ENCODE results near the gene STIM1.
"Not testable (repeated sequence)": the region's sequence is repeated elsewhere in the genome, so short reads cannot be mapped to it uniquely, and the experiment has no call there.

The STIM1 gene

DNA sequence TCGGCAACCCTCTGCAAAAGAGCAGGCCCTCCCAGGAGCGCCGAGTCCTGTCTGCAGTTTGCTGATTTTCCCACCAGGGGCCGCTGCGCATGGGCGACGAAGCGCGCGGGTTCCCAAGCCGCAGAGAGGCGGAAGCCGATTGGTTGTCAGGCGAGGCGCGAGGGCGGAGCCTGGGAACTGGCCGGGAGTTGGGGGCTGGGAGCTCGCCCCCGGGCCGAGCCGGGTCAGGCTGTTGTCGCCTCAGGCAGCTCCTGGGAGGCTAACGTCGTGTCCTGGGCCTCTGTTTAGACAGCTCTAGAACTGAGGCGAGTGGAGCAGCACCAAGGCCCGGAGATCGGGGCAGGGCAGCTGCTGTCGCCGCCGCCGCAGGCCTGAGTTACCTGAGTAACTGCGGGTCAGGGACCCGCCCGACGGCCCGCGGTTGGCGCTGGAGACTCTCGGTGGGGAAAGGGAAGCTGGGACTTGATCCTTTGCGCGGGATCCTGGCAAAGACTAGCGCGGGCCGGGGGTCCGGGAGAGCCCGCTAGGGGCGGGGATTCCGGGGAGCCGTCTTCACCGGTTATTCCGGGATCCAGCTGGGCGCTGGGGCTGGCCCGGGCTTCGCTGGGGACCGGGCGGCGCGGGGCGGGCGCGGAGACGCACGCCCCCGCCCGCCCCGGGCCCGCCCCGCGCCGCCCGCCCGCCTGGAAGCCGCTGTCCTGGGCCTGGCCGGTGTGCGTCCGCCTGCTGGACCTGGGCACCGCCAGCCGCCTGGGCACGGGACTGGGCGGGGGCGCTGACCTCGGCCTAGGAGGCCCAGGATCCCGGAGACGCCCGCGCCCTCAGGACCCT, at the start of gene STIM1:
STIM1 (plus strand) TSS at position 688 of the 831 bp plus-strand sequence. CDS start 607 bp downstream, outside the sequence.
- no peaks in the 10 kb centered on the region for H3K36me3 ChIP-seq (ENCODE audit: control insufficient read depth in 2 of 2, insufficient read depth in 2 of 2, low read length in 2 of 2)
- peak within 1 kb of the TSS; percentile 88 for H3K4me3 ChIP-seq (ENCODE audit: low read length in 2 of 2)
- H3K9me3 ChIP-seq (ENCODE audit: control insufficient read depth in 2 of 2, low read length in 2 of 2), result no peaks in the 10 kb centered on the region
- peak within 1 kb of the TSS; percentile 84 to 91 for H3K9ac ChIP-seq (ENCODE audit: low read depth in 1 of 2, low read length in 2 of 2)
- H3K27ac ChIP-seq (ENCODE audit: low read depth in 2 of 2, low read length in 2 of 2), result peak within 1 kb of the TSS; percentile 96
- peaks cover 31 to 47% of the 10 kb centered on the region in 2 donors for H3K4me1 ChIP-seq (ENCODE audit: control insufficient read depth in 2 of 2, insufficient read depth in 2 of 2, low read length in 2 of 2)
- H3K27me3 ChIP-seq (ENCODE audit: control insufficient read depth in 2 of 2, insufficient read depth in 2 of 2, low read length in 2 of 2), result no peaks in the 10 kb centered on the region

DNA sequence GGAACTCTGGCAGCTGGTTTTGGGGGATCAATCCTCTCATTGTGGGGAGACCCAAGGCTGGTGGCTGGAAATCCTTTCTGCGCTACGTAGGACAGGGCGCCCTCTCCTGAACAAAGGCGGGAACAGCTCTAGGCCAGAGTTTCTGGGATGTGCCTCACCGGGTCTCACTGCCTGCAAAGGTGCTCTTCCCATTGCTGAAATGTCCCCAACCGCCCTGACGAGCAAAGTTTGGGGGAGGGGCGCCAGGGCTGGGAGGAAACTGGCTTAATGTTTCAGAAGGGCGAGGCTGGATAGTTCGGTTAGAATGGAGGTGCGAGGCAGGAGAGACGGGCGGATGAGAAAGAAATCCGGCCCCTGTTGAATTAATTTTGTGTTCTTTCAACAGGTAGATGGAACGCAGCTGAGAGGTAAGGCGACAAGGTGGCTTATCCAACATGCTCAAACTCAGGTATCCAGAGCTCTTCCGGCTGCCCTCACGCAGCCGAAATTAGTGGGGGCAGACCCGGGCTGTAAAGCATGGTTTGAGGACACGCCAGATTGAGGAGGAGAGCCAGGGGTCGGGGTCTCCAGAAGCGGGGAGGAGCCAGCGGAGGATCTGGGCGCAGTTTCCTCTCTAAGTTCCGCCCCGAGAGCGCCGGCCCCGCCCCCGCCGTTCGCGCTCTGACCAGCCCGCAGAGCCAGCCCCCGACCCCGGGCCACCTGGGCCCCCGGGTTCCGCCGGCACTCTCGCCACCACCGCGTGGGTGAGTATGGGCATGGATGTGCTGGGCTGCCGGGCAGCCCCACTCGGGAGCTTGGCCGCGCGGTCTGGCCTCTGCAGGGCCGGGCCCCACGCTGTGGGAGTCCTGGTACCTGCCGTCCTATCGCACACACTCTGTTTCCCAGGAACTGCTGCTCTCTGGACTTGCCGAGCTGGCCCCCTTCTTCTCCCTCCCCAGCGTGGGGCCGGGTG, 47.3 kb upstream of the STIM1 start, which contains the start of gene PGAP2:
PGAP2 (plus strand) TSS at position 652 of the 952 bp plus-strand sequence. CDS start 2,700 bp downstream, outside the sequence.
- Histone ChIP-seq H3K9me3 (ENCODE audit: control insufficient read depth in 2 of 2, low read length in 2 of 2) (no peaks in the 10 kb centered on the region), H3K4me1 (ENCODE audit: control insufficient read depth in 2 of 2, insufficient read depth in 2 of 2, low read length in 2 of 2) (peaks cover 9 to 11% of the 10 kb centered on the region in 2 donors), H3K27me3 (ENCODE audit: control insufficient read depth in 2 of 2, insufficient read depth in 2 of 2, low read length in 2 of 2) (no peaks in the 10 kb centered on the region), H3K4me3 (ENCODE audit: low read length in 2 of 2) (peak within 1 kb of the TSS; percentile 76 to 93), H3K36me3 (ENCODE audit: control insufficient read depth in 2 of 2, insufficient read depth in 2 of 2, low read length in 2 of 2) (peaks cover 0 to 3% of the 10 kb centered on the region in 2 donors), H3K9ac (ENCODE audit: low read depth in 1 of 2, low read length in 2 of 2) (peak within 1 kb of the TSS; percentile 69 to 94), H3K27ac (ENCODE audit: low read depth in 2 of 2, low read length in 2 of 2) (peak within 1 kb of the TSS; percentile 67 to 75)

DNA sequence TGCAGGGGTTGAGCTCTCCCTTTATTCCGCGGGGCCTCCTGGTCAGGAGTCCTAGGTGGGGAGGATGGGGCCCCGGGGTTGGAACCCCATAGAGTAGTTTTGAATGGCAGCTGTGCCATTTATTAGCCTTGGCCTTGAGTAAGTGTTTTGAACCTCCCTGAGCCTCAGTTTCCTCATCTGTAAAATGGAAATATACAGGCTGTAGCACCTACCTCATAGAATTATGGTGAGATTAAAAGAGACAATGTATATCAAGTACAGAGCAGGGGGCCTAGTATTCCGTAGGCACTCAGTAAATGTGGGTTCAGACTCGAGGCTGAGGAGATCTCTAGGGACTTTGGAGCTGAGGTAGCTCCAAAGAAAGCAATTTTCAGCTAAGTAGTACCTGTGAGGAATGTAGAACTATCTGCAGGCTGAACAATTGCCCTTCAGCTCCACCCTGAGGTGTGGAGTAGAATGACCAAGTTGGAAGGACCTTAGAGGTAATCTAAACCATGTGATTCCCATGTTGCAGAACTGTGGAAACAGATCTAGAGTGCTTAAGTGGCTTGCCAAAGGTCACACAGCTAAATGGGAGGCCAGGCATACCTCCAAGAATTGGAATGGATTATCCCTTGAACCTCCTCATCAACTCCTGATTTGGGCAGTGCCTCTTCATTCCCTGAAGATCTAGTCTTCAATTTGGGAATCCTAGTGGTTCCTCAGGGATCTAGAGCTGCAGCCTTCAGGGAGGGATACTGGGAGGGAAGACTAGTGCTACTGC, 46.4 kb upstream of the STIM1 start:
- H3K4me3 ChIP-seq (ENCODE audit: low read length in 2 of 2), result peak overlapping the region; percentile 76 to 93
- H3K9ac ChIP-seq (ENCODE audit: low read depth in 1 of 2, low read length in 2 of 2), result peak overlapping the region; percentile 63 to 69
- peak overlapping the region; percentile 67 to 75 for H3K27ac ChIP-seq (ENCODE audit: low read depth in 2 of 2, low read length in 2 of 2)
- H3K4me1 ChIP-seq (ENCODE audit: control insufficient read depth in 2 of 2, insufficient read depth in 2 of 2, low read length in 2 of 2), result peaks cover 9 to 11% of the 10 kb centered on the region in 2 donors
- no peaks in the 10 kb centered on the region for H3K27me3 ChIP-seq (ENCODE audit: control insufficient read depth in 2 of 2, insufficient read depth in 2 of 2, low read length in 2 of 2)
- H3K36me3 ChIP-seq (ENCODE audit: control insufficient read depth in 2 of 2, insufficient read depth in 2 of 2, low read length in 2 of 2), result peaks cover 0 to 3% of the 10 kb centered on the region in 2 donors
- no peaks in the 10 kb centered on the region for H3K9me3 ChIP-seq (ENCODE audit: control insufficient read depth in 2 of 2, low read length in 2 of 2)

DNA sequence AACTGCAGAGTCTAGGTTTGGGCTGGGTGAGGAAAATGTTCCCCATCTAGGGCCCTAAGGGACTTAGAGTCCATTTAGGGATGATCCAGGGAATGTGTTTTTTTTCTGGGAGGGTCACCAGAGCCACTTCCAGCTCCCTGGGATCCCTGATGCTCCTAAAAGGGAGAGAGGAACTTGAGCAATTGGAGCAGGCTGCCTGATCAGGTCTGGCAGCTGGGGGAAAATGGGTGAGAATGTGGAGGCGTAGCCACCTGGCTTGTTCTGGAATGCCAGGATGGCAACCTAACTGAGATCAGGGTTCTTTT, 45.9 kb upstream of the STIM1 start:
- H3K9ac ChIP-seq (ENCODE audit: low read depth in 1 of 2, low read length in 2 of 2), result no peak overlapping the region
- peaks cover 0 to 3% of the 10 kb centered on the region in 2 donors for H3K36me3 ChIP-seq (ENCODE audit: control insufficient read depth in 2 of 2, insufficient read depth in 2 of 2, low read length in 2 of 2)
- H3K4me1 ChIP-seq (ENCODE audit: control insufficient read depth in 2 of 2, insufficient read depth in 2 of 2, low read length in 2 of 2), result peaks cover 9 to 11% of the 10 kb centered on the region in 2 donors
- H3K9me3 ChIP-seq (ENCODE audit: control insufficient read depth in 2 of 2, low read length in 2 of 2), result no peaks in the 10 kb centered on the region
- H3K4me3 ChIP-seq (ENCODE audit: low read length in 2 of 2), result no peak overlapping the region
- H3K27me3 ChIP-seq (ENCODE audit: control insufficient read depth in 2 of 2, insufficient read depth in 2 of 2, low read length in 2 of 2), result no peaks in the 10 kb centered on the region
- H3K27ac ChIP-seq (ENCODE audit: low read depth in 2 of 2, low read length in 2 of 2), result no peak overlapping the region

DNA sequence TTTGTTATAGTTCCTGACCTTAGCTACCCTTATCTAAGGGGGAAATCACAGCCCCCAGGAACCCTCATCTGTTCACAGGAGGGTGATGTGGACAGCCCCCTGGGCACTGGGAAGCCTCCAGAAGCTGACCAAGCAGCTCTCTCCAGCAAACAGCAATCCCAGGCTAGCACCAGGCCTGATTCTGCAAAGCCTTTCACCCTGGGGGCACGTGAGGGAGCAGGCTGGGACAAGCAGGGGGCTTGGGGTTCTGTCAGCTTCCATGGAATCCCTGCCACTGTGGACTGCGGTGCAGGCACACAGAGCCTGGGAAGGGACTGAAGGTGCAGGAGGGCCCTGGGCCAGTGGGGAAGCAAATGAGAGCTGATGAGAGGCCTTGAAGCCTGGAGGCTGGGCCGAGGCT, 45.0 kb upstream of the STIM1 start:
- no peaks in the 10 kb centered on the region for H3K9me3 ChIP-seq (ENCODE audit: control insufficient read depth in 2 of 2, low read length in 2 of 2)
- no peak overlapping the region for H3K27ac ChIP-seq (ENCODE audit: low read depth in 2 of 2, low read length in 2 of 2)
- H3K27me3 ChIP-seq (ENCODE audit: control insufficient read depth in 2 of 2, insufficient read depth in 2 of 2, low read length in 2 of 2), result no peaks in the 10 kb centered on the region
- H3K4me1 ChIP-seq (ENCODE audit: control insufficient read depth in 2 of 2, insufficient read depth in 2 of 2, low read length in 2 of 2), result peaks cover 9 to 11% of the 10 kb centered on the region in 2 donors
- no peak overlapping the region for H3K4me3 ChIP-seq (ENCODE audit: low read length in 2 of 2)
- H3K36me3 ChIP-seq (ENCODE audit: control insufficient read depth in 2 of 2, insufficient read depth in 2 of 2, low read length in 2 of 2), result peaks cover 0 to 3% of the 10 kb centered on the region in 2 donors
- no peak overlapping the region for H3K9ac ChIP-seq (ENCODE audit: low read depth in 1 of 2, low read length in 2 of 2)

DNA sequence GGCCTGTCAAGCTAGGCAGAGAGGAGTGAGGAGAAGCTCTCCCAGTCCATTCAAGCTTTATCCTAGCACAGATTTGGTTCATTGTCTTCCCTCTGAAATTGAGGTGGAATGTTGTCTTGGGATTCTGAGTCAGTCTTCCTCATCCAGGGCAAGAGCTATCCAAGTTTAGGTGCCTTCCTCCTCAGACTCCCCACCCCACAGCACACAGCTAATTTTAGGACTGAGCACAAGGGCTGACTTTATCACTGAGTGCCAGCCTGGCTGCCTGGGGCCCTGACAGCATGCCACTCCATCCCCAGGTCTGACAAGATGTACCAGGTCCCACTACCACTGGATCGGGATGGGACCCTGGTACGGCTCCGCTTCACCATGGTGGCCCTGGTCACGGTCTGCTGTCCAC, 44.5 kb upstream of the STIM1 start:
- Histone ChIP-seq H3K36me3 (ENCODE audit: control insufficient read depth in 2 of 2, insufficient read depth in 2 of 2, low read length in 2 of 2) (peaks cover 0 to 3% of the 10 kb centered on the region in 2 donors), H3K27me3 (ENCODE audit: control insufficient read depth in 2 of 2, insufficient read depth in 2 of 2, low read length in 2 of 2) (no peaks in the 10 kb centered on the region), H3K9ac (ENCODE audit: low read depth in 1 of 2, low read length in 2 of 2) (no peak overlapping the region), H3K4me3 (ENCODE audit: low read length in 2 of 2) (no peak overlapping the region), H3K9me3 (ENCODE audit: control insufficient read depth in 2 of 2, low read length in 2 of 2) (no peaks in the 10 kb centered on the region), H3K4me1 (ENCODE audit: control insufficient read depth in 2 of 2, insufficient read depth in 2 of 2, low read length in 2 of 2) (peaks cover 9 to 11% of the 10 kb centered on the region in 2 donors), H3K27ac (ENCODE audit: low read depth in 2 of 2, low read length in 2 of 2) (no peak overlapping the region)

- H3K27ac ChIP-seq (ENCODE audit: low read depth in 2 of 2, low read length in 2 of 2); H3K9me3 ChIP-seq (ENCODE audit: control insufficient read depth in 2 of 2, low read length in 2 of 2); H3K27me3 ChIP-seq (ENCODE audit: control insufficient read depth in 2 of 2, insufficient read depth in 2 of 2, low read length in 2 of 2); H3K9ac ChIP-seq (ENCODE audit: low read depth in 1 of 2, low read length in 2 of 2); H3K36me3 ChIP-seq (ENCODE audit: control insufficient read depth in 2 of 2, insufficient read depth in 2 of 2, low read length in 2 of 2); H3K4me3 ChIP-seq (ENCODE audit: low read length in 2 of 2); H3K4me1 ChIP-seq (ENCODE audit: control insufficient read depth in 2 of 2, insufficient read depth in 2 of 2, low read length in 2 of 2): not testable (repeated sequence)
Measured at GRCh38 chr11:3814832-3815231, 40.6 kb upstream of the STIM1 start.

DNA sequence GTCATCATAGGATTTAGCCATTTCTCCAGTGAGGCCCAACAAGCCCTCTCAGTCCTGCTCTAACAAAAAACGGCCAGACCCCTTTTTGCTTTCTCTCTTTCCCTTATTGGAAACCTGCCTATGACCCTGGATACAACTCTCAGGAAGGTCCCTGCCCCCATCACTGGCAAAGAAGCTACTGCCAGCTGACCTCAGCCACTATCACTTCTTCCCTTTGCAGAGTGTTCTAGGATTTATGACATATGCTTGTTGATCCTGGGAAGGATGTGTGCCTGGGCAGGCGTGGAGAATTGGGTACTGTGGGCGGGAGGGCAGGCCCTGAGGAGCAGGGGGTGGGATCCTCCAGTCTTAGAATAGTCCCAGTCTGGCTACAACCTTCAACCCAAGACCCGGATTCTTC, 39.6 kb upstream of the STIM1 start:
- Histone ChIP-seq H3K9ac (ENCODE audit: low read depth in 1 of 2, low read length in 2 of 2) (no peak overlapping the region), H3K27me3 (ENCODE audit: control insufficient read depth in 2 of 2, insufficient read depth in 2 of 2, low read length in 2 of 2) (no peaks in the 10 kb centered on the region), H3K36me3 (ENCODE audit: control insufficient read depth in 2 of 2, insufficient read depth in 2 of 2, low read length in 2 of 2) (peaks cover 0 to 3% of the 10 kb centered on the region in 2 donors), H3K9me3 (ENCODE audit: control insufficient read depth in 2 of 2, low read length in 2 of 2) (no peaks in the 10 kb centered on the region), H3K4me1 (ENCODE audit: control insufficient read depth in 2 of 2, insufficient read depth in 2 of 2, low read length in 2 of 2) (no peaks in the 10 kb centered on the region), H3K4me3 (ENCODE audit: low read length in 2 of 2) (no peak overlapping the region), H3K27ac (ENCODE audit: low read depth in 2 of 2, low read length in 2 of 2) (no peak overlapping the region)

DNA sequence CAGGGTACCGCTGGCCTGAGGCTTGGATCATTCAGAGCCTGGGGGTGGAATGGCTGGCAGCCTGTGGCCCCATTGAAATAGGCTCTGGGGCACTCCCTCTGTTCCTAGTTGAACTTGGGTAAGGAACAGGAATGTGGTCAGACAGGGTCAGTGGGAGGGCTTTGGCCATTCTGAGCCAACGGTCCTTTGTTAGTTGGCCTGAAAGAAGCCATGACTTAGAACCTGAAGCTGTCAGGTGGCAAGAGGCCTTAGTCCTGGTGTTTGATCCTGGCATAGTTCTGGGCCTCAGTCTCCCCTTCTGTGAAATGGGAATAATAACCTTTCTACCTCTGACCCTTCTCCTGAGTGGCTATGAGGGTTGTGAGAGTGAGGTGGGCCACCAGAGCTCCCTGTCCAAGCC, 38.8 kb upstream of the STIM1 start:
- Histone ChIP-seq H3K9me3 (ENCODE audit: control insufficient read depth in 2 of 2, low read length in 2 of 2) (no peaks in the 10 kb centered on the region), H3K27me3 (ENCODE audit: control insufficient read depth in 2 of 2, insufficient read depth in 2 of 2, low read length in 2 of 2) (no peaks in the 10 kb centered on the region), H3K4me1 (ENCODE audit: control insufficient read depth in 2 of 2, insufficient read depth in 2 of 2, low read length in 2 of 2) (no peaks in the 10 kb centered on the region), H3K27ac (ENCODE audit: low read depth in 2 of 2, low read length in 2 of 2) (no peak overlapping the region), H3K4me3 (ENCODE audit: low read length in 2 of 2) (no peak overlapping the region), H3K36me3 (ENCODE audit: control insufficient read depth in 2 of 2, insufficient read depth in 2 of 2, low read length in 2 of 2) (no peaks in the 10 kb centered on the region), H3K9ac (ENCODE audit: low read depth in 1 of 2, low read length in 2 of 2) (no peak overlapping the region)

All from mucosa of rectum (tissue), 2 donors.